GM19467 (cell line): ENCODE measurements around the gene NEXMIF.
"Not testable (repeated sequence)": the region's sequence is repeated elsewhere in the genome, so short reads cannot be mapped to it uniquely, and the experiment has no call there.

Source experiments
- ATAC-seq: cut with Tn5 transposase; IDR thresholded peaks from one replicate; pipeline ENCODE4 v1.9.1; 2021; ENCODE audit warnings: mild to moderate bottlenecking, moderate library complexity; ENCODE audit not compliant: unreplicated experiment

NEXMIF gene

DNA sequence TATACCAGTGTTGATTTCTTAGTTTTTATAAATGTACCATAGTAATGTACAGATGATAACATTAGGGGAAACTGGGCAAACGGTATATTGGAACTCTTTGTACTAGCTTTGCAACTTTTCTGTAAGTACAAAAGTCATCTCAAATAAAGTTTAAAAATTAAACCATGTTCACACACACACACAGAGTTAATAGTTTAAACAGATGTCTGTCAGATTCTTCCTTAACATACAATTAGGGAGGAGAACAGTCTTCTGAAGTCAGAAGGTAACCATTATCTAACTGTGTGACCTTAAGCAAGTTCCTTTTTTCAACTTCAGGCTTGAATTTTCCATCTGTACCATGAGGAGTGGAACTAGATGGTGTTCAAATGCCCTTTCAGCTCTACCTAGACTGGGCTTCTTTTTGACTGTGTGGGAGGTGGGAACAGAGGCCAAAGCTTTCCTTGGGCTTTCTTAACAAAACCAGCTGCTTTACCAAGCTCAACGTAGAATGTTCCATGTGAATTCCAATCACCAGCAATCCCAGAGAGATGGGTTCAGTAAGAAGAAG, 127.8 kb downstream of the NEXMIF start:
- ATAC-seq, result no peak

DNA sequence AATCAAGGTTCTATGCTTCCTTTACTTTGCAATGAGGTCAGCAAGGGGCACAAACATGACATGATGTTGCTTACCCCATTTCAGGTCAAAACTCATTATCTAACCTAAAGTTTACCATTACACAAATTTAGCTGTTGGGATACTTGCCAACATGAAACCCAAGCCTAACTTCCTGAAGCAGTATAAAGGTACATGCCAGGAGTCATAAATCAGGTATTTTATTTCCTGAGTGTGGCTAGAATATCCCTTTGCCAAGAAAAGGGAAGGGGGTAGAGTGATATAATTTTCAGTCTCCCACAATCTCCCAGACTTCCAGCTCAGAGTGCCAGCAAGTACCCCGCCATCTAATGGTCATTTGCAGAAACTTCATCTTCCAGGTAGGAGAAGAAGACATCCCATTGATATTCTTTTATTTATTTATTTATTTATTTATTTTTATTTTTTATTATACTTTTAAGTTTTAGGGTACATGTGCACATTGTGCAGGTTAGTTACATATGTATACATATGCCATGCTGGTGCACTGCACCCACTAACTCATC, 136.6 kb downstream of the NEXMIF start:
- ATAC-seq, result no peak

DNA sequence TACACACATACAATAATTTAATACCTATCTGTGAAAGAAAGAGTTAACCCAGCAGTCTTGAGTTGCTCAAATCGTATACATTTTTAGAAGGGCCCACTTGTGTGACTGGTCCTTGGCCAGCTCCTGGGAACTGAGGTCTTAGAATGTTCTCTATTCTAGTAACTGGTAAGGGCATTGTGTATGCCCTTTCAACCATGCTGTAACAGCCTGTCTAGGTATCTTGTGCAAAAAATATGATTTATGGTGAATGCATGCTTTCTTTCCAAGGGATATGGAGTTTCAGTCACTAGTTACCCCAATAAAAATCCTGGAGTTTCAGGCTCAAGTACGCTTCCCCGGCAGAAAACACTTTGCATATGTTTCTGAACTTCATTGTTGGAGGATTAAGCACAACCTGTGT, 140.6 kb downstream of the NEXMIF start:
- ATAC-seq, result no peak

DNA sequence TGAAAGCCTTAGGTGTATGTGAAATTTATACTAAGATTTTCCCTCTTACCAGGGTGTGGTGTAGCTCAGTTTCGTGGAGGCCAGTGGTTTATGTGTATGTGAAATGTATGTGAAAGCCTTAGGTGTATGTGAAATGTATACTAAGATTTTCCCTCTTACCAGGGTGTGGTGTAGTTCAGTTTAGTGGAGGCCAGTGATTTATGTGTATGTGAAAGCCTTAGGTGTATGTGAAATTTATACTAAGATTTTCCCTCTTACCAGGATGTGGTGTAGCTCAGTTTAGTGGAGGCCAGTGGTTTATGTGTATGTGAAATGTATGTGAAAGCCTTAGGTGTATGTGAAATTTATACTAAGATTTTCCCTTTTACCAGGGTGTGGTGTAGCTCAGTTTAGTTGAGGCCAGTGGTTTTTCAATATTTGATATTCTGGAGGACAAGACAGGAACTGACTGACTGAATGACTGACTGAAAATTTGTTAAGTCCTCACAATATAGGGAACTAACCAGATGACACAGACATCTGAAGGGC, 143.7 kb downstream of the NEXMIF start:
- no peak for ATAC-seq

DNA sequence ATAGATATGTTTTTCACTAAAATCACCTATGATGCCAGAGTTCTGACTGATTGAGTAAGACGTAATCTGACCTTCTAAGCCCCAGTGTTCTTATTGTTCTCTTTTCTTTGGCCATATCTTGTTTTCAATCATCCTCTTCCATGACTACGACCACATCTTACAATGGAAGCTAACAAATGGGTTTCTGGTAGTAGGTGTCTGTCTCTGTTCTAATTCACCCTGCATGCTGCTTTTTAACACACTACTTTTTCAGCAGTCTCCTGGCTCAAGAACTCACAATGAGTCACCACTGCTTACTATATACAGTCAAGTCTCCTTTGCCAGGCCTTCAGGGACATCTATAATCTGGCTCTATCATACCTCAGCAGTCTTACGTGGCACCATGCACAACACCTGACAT, 146.1 kb downstream of the NEXMIF start:
- ATAC-seq, result no peak

DNA sequence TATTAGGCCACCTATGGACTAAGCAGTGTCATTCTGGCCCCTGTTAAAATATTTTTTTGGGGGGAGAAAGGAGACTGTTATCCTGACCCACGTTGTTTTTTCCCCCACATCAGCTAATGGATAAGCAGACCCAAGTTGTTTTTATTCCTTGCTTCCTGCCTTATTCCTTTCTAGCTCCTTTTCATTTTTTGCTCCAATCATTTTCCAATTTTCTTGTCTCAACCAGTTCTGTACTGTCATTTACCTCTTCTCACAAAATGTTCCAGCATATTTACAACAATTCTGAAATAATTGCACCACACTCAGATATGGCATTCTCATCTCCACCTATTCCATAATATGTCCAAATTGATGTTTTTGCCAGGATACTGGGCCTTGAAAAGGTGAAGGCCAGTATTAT, 150.3 kb downstream of the NEXMIF start:
- ATAC-seq, result no peak

DNA sequence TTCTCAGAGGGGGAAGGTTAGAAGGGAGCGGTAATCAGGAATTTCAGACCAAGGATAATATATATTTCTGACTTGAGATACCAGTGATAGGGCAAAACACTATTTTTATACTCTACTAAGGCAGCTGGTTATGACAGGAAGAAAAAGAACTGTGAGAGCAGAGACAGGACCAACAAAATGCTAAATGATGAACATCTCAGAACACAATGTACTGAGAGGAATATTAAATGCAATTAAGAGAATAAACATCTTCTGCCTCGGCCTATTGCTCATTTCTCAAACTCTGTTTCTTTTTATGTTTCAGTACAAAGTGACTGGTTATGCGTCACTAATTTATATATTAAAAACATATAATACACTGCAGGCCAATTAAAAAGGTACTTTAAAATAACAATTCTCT, 188.8 kb downstream of the NEXMIF start:
- ATAC-seq, result no peak

DNA sequence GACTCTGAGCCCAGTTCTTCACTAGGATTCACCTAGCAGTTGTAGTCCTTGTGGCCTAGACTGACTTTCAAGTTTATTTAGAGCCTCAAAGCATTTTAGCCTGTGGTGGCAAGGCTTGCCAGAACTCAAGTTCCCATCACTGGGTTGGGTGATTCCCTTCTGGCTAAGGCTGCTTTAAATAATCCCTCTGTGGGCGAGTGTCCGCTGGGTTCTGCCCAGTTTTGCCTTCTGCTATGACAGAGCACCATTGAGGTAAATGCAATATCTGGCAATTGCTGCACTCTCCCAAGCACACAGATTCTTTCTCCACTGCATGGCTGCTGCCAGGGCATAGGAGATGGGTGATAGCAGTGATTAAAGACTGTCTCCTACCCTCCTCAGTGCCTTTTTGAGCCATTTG, 220.0 kb downstream of the NEXMIF start:
- ATAC-seq, result no peak

DNA sequence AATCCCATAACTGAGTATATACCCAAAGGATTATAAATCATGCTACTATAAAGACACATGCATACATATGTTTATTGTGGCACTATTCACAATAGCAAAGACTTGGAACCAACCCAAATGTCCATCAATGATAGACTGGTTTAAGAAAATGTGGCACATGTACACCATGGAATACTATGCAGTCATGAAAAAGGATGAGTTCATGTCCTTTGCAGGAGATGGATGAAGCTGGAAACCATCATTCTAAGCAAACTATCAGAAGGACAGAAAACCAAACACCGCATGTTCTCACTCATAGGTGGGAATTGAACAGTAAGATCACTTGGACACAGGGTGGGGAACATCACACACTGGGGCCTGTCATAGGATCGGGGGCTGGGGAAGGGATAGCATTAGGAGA, 223.9 kb downstream of the NEXMIF start:
- not testable (repeated sequence) for ATAC-seq

DNA sequence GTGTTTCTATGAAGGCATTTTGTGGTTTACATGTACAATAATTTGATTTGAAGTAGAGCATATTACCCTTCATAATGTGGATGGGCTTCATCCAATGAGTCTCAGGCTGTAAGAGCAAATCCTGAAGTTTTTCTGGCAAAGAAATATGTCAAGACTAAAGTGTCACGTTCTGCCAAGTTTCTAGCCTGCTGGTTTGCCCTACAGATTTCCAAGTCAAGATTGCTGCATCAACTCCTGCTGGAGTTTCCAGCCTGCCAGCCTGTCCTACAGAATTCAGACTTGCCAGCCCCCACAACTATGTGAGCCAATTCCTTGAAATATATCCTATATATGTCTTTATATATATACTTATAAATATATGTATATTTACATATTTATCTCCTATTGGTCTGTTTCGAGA, 240.8 kb downstream of the NEXMIF start:
- no peak for ATAC-seq
